ENCODE measurements around the gene DOCK10. TPM values are rescaled to one million over a fixed set of nuclear protein-coding genes. Genes with fewer than 3 reads are reported as not detected.

The DOCK10 gene
- total RNA-seq, 1 donor from 2014 or later, result 15.1 TPM

- Histone ChIP-seq H3K27me3 (ENCODE audit: control insufficient read depth in 3 of 3, insufficient read depth in 3 of 3, low read length in 3 of 3) (no peaks in the 10 kb centered on the region), H3K9ac (ENCODE audit: low read depth in 1 of 3, low read length in 3 of 3) (no peak overlapping the region), H3K4me3 (ENCODE audit: low read length in 3 of 3) (no peak overlapping the region), H3K27ac (ENCODE audit: low read depth, low read length) (no peak overlapping the region), H3K36me3 (ENCODE audit: control insufficient read depth in 3 of 3, insufficient read depth in 3 of 3, low read length in 3 of 3) (no peaks in the 10 kb centered on the region), H3K4me1 (ENCODE audit: control insufficient read depth in 3 of 3, insufficient read depth in 3 of 3, low read length in 3 of 3) (peaks cover 0 to 9% (median 0%) of the 10 kb centered on the region in 3 donors), H3K9me3 (ENCODE audit: control insufficient read depth in 3 of 3, low read length in 3 of 3) (no peaks in the 10 kb centered on the region)
Measured at GRCh38 chr2:224940618-224941017, 101.7 kb downstream of the DOCK10 start.

GRCh38 chr2:224938651-224939182 lies 103.6 kb downstream of the DOCK10 start:
- Histone ChIP-seq H3K4me1 (ENCODE audit: control insufficient read depth in 3 of 3, insufficient read depth in 3 of 3, low read length in 3 of 3) (peaks cover 0 to 8% (median 0%) of the 10 kb centered on the region in 3 donors), H3K36me3 (ENCODE audit: control insufficient read depth in 3 of 3, insufficient read depth in 3 of 3, low read length in 3 of 3) (no peaks in the 10 kb centered on the region), H3K27me3 (ENCODE audit: control insufficient read depth in 3 of 3, insufficient read depth in 3 of 3, low read length in 3 of 3) (no peaks in the 10 kb centered on the region), H3K4me3 (ENCODE audit: low read length in 3 of 3) (no peak overlapping the region), H3K27ac (ENCODE audit: low read depth, low read length) (no peak overlapping the region), H3K9me3 (ENCODE audit: control insufficient read depth in 3 of 3, low read length in 3 of 3) (no peaks in the 10 kb centered on the region), H3K9ac (ENCODE audit: low read depth in 1 of 3, low read length in 3 of 3) (no peak overlapping the region)

- Histone ChIP-seq H3K9me3 (ENCODE audit: control insufficient read depth in 3 of 3, low read length in 3 of 3) (no peaks in the 10 kb centered on the region), H3K27ac (ENCODE audit: low read depth, low read length) (no peak overlapping the region), H3K4me1 (ENCODE audit: control insufficient read depth in 3 of 3, insufficient read depth in 3 of 3, low read length in 3 of 3) (peaks cover 0 to 8% (median 0%) of the 10 kb centered on the region in 3 donors), H3K36me3 (ENCODE audit: control insufficient read depth in 3 of 3, insufficient read depth in 3 of 3, low read length in 3 of 3) (no peaks in the 10 kb centered on the region), H3K4me3 (ENCODE audit: low read length in 3 of 3) (no peak overlapping the region), H3K9ac (ENCODE audit: low read depth in 1 of 3, low read length in 3 of 3) (no peak overlapping the region), H3K27me3 (ENCODE audit: control insufficient read depth in 3 of 3, insufficient read depth in 3 of 3, low read length in 3 of 3) (no peaks in the 10 kb centered on the region)
Measured at GRCh38 chr2:224937887-224938286, 104.4 kb downstream of the DOCK10 start.

- Histone ChIP-seq H3K36me3 (ENCODE audit: control insufficient read depth in 3 of 3, insufficient read depth in 3 of 3, low read length in 3 of 3) (no peaks in the 10 kb centered on the region), H3K9me3 (ENCODE audit: control insufficient read depth in 3 of 3, low read length in 3 of 3) (no peaks in the 10 kb centered on the region), H3K9ac (ENCODE audit: low read depth in 1 of 3, low read length in 3 of 3) (no peak overlapping the region), H3K27ac (ENCODE audit: low read depth, low read length) (no peak overlapping the region), H3K4me3 (ENCODE audit: low read length in 3 of 3) (no peak overlapping the region), H3K4me1 (ENCODE audit: control insufficient read depth in 3 of 3, insufficient read depth in 3 of 3, low read length in 3 of 3) (peaks cover 0 to 24% (median 7%) of the 10 kb centered on the region in 3 donors), H3K27me3 (ENCODE audit: control insufficient read depth in 3 of 3, insufficient read depth in 3 of 3, low read length in 3 of 3) (no peaks in the 10 kb centered on the region)
Measured at GRCh38 chr2:224934526-224935188, 107.6 kb downstream of the DOCK10 start.

GRCh38 chr2:224933431-224933830 lies 108.8 kb downstream of the DOCK10 start:
- no peaks in the 10 kb centered on the region for H3K9me3 ChIP-seq (ENCODE audit: control insufficient read depth in 3 of 3, low read length in 3 of 3)
- no peak overlapping the region for H3K9ac ChIP-seq (ENCODE audit: low read depth in 1 of 3, low read length in 3 of 3)
- peaks cover 0 to 19% (median 7%) of the 10 kb centered on the region in 3 donors for H3K4me1 ChIP-seq (ENCODE audit: control insufficient read depth in 3 of 3, insufficient read depth in 3 of 3, low read length in 3 of 3)
- H3K27me3 ChIP-seq (ENCODE audit: control insufficient read depth in 3 of 3, insufficient read depth in 3 of 3, low read length in 3 of 3), result no peaks in the 10 kb centered on the region
- H3K36me3 ChIP-seq (ENCODE audit: control insufficient read depth in 3 of 3, insufficient read depth in 3 of 3, low read length in 3 of 3), result no peaks in the 10 kb centered on the region
- H3K27ac ChIP-seq (ENCODE audit: low read depth, low read length), result no peak overlapping the region
- H3K4me3 ChIP-seq (ENCODE audit: low read length in 3 of 3), result no peak overlapping the region

GRCh38 chr2:224932522-224932921 lies 109.7 kb downstream of the DOCK10 start:
- Histone ChIP-seq H3K36me3 (ENCODE audit: control insufficient read depth in 3 of 3, insufficient read depth in 3 of 3, low read length in 3 of 3) (peaks cover 0 to 3% (median 0%) of the 10 kb centered on the region in 3 donors), H3K27me3 (ENCODE audit: control insufficient read depth in 3 of 3, insufficient read depth in 3 of 3, low read length in 3 of 3) (no peaks in the 10 kb centered on the region), H3K4me1 (ENCODE audit: control insufficient read depth in 3 of 3, insufficient read depth in 3 of 3, low read length in 3 of 3) (peaks cover 3 to 19% (median 10%) of the 10 kb centered on the region in 3 donors), H3K9ac (ENCODE audit: low read depth in 1 of 3, low read length in 3 of 3) (no peak overlapping the region), H3K4me3 (ENCODE audit: low read length in 3 of 3) (no peak overlapping the region), H3K27ac (ENCODE audit: low read depth, low read length) (no peak overlapping the region), H3K9me3 (ENCODE audit: control insufficient read depth in 3 of 3, low read length in 3 of 3) (no peaks in the 10 kb centered on the region)

- peaks cover 3 to 19% (median 10%) of the 10 kb centered on the region in 3 donors for H3K4me1 ChIP-seq (ENCODE audit: control insufficient read depth in 3 of 3, insufficient read depth in 3 of 3, low read length in 3 of 3)
- no peaks in the 10 kb centered on the region for H3K9me3 ChIP-seq (ENCODE audit: control insufficient read depth in 3 of 3, low read length in 3 of 3)
- no peak overlapping the region for H3K9ac ChIP-seq (ENCODE audit: low read depth in 1 of 3, low read length in 3 of 3)
- H3K27me3 ChIP-seq (ENCODE audit: control insufficient read depth in 3 of 3, insufficient read depth in 3 of 3, low read length in 3 of 3), result no peaks in the 10 kb centered on the region
- H3K27ac ChIP-seq (ENCODE audit: low read depth, low read length), result no peak overlapping the region
- peaks cover 0 to 3% (median 0%) of the 10 kb centered on the region in 3 donors for H3K36me3 ChIP-seq (ENCODE audit: control insufficient read depth in 3 of 3, insufficient read depth in 3 of 3, low read length in 3 of 3)
- no peak overlapping the region for H3K4me3 ChIP-seq (ENCODE audit: low read length in 3 of 3)
Measured at GRCh38 chr2:224931956-224932355, 110.3 kb downstream of the DOCK10 start.

GRCh38 chr2:224930990-224931389 lies 111.3 kb downstream of the DOCK10 start:
- H3K9ac ChIP-seq (ENCODE audit: low read depth in 1 of 3, low read length in 3 of 3), result no peak overlapping the region
- peaks cover 0 to 3% (median 0%) of the 10 kb centered on the region in 3 donors for H3K36me3 ChIP-seq (ENCODE audit: control insufficient read depth in 3 of 3, insufficient read depth in 3 of 3, low read length in 3 of 3)
- no peak overlapping the region for H3K4me3 ChIP-seq (ENCODE audit: low read length in 3 of 3)
- no peaks in the 10 kb centered on the region for H3K27me3 ChIP-seq (ENCODE audit: control insufficient read depth in 3 of 3, insufficient read depth in 3 of 3, low read length in 3 of 3)
- peaks cover 3 to 19% (median 10%) of the 10 kb centered on the region in 3 donors for H3K4me1 ChIP-seq (ENCODE audit: control insufficient read depth in 3 of 3, insufficient read depth in 3 of 3, low read length in 3 of 3)
- no peak overlapping the region for H3K27ac ChIP-seq (ENCODE audit: low read depth, low read length)
- no peaks in the 10 kb centered on the region for H3K9me3 ChIP-seq (ENCODE audit: control insufficient read depth in 3 of 3, low read length in 3 of 3)

GRCh38 chr2:224930124-224930523 lies 112.1 kb downstream of the DOCK10 start:
- peaks cover 3 to 19% (median 10%) of the 10 kb centered on the region in 3 donors for H3K4me1 ChIP-seq (ENCODE audit: control insufficient read depth in 3 of 3, insufficient read depth in 3 of 3, low read length in 3 of 3)
- H3K27ac ChIP-seq (ENCODE audit: low read depth, low read length), result no peak overlapping the region
- no peaks in the 10 kb centered on the region for H3K9me3 ChIP-seq (ENCODE audit: control insufficient read depth in 3 of 3, low read length in 3 of 3)
- peaks cover 0 to 3% (median 0%) of the 10 kb centered on the region in 3 donors for H3K36me3 ChIP-seq (ENCODE audit: control insufficient read depth in 3 of 3, insufficient read depth in 3 of 3, low read length in 3 of 3)
- H3K4me3 ChIP-seq (ENCODE audit: low read length in 3 of 3), result no peak overlapping the region
- H3K9ac ChIP-seq (ENCODE audit: low read depth in 1 of 3, low read length in 3 of 3), result no peak overlapping the region
- no peaks in the 10 kb centered on the region for H3K27me3 ChIP-seq (ENCODE audit: control insufficient read depth in 3 of 3, insufficient read depth in 3 of 3, low read length in 3 of 3)

- Histone ChIP-seq H3K9ac (ENCODE audit: low read depth in 1 of 3, low read length in 3 of 3) (no peak overlapping the region), H3K27ac (ENCODE audit: low read depth, low read length) (no peak overlapping the region), H3K4me1 (ENCODE audit: control insufficient read depth in 3 of 3, insufficient read depth in 3 of 3, low read length in 3 of 3) (peaks cover 3 to 18% (median 10%) of the 10 kb centered on the region in 3 donors), H3K27me3 (ENCODE audit: control insufficient read depth in 3 of 3, insufficient read depth in 3 of 3, low read length in 3 of 3) (no peaks in the 10 kb centered on the region), H3K9me3 (ENCODE audit: control insufficient read depth in 3 of 3, low read length in 3 of 3) (no peaks in the 10 kb centered on the region), H3K36me3 (ENCODE audit: control insufficient read depth in 3 of 3, insufficient read depth in 3 of 3, low read length in 3 of 3) (peaks cover 0 to 3% (median 0%) of the 10 kb centered on the region in 3 donors), H3K4me3 (ENCODE audit: low read length in 3 of 3) (no peak overlapping the region)
Measured at GRCh38 chr2:224929512-224929911, 112.8 kb downstream of the DOCK10 start.

Data from skeletal muscle tissue (tissue), 4 donors.